HG03103 (cell line): ENCODE measurements around the gene FOXJ1.

Experiments used
- ATAC-seq: cut with Tn5 transposase; IDR thresholded peaks from one replicate; pipeline ENCODE4 v1.9.1; 2021; ENCODE audit warnings: low read depth; ENCODE audit not compliant: unreplicated experiment

The FOXJ1 gene

DNA sequence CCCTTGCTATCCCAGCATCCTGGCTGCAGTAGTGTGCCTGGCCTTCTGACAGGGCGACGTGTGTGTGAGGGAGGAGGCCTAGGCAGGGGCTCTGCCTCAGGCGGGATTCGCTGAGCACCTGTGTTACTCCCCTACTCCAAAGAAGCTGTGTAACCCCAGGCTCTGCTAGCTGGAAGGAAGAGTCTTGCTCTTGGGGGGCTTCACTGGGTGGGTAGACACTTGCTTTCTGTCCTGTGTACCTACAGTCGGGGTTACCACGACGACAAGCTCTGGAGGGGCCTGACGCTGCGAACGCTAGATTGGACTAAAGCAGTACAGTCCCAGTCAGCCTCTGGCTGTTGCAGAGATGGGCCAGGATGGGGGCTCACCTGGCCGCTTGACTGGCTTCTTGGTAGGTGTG lies 47.0 kb downstream of the FOXJ1 start:
- no peak for ATAC-seq

DNA sequence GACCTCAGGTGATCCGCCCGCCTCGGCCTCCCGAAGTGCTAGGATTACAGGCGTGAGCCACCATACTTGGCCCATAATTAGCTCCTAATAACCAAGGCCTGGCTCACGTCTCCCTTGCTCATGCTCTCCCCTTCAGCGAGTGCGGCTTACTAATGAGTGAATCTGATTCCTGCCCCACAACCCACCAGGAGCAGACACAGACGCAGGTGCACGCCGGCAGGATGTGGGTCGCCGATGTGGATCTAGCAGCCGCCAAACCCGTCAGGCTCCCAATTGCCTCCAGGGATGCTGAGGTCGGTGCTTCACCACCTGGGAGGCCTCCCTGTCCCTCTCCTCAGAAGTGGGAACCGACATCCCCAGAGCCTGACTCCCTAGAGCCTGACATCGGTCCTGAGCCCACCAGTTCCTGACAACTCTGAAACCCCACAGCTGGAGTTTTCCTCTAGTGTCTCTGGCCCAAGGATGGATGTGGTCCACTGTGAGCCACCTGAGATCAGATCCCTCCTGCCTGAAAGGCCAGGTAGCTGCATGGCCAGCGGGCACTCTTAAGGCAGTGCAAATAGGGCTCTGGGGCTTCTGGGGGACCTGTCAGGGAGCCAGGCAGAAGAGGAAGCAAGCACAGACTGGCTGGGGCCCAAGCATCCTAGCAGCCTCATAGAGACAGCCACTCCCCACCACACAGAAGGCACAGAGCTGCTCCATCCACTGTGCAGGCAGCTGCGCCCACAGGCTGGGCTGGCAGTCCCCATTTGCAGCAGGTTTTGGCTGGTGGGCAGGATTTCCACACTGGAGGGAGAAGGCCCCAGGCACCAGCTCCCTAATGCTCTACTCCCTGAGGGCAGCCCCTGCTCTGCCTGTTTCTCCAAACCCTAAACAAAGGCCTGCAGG lies 48.3 kb downstream of the FOXJ1 start:
- no peak for ATAC-seq

DNA sequence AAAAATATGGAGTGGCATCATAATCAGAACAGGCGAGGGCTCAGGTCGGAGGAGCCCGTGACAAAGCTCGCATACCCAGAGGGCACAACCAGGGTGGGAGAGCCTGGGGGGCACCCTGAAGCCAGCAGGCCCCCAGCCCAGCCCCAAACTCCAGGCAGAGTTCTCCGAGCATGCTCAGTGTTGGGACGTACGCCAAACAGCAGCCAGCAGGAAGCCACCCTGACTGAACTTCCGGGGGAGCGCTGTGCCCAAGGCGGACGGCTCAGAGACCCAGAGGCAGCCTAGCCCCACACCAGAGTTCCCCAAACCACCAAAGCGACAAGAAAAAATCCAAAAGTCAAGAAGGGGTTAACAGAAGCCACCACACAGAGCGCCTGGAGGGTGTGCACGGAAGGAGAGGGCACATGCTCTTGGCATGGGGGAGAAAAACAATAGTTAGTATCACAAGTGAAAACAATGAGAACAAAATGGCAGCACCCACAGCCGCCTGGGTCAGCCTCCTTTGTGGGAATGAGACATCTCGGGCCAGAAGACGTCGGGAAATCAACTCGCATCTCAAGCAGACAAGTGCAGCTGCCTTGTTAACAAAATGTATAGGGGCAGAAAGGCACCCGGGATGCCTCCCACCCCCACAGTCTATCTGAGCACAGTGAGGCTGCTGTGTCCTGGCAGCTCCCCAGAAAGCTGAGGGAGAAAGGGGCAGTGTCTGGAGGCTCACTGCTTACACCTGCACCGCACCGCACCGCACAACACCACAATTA lies 49.3 kb downstream of the FOXJ1 start:
- no peak for ATAC-seq

DNA sequence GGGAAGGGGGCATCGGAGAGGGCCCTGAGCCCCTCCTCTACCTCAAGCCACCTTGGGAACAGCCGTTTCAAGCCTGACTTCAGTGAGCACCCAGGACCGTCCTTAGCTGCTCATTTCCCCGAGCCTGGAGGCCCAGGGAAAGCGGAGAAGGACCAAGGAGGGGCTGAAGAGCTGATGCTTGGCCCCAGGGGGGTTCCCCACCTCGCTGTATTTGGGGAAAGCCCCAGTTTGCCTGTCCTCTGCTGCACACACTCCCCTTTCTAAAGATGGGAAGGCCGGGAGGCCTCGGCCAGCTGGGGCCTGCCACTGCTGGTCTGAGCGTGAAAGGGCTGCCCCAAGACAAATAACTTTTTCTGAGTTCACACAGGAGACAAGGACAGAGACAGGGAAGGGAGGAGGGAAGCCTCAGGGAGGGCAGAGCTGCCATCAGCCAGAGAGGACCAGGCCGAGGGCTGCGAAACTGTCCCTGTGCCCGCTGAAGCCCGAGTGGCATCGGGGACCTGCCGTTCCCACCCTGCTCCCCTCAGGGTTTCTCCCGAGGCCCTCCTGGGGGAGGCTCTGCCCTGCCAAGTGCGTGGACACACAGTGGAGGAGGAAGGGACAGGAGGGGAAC lies 50.4 kb downstream of the FOXJ1 start:
- ATAC-seq, result no peak

DNA sequence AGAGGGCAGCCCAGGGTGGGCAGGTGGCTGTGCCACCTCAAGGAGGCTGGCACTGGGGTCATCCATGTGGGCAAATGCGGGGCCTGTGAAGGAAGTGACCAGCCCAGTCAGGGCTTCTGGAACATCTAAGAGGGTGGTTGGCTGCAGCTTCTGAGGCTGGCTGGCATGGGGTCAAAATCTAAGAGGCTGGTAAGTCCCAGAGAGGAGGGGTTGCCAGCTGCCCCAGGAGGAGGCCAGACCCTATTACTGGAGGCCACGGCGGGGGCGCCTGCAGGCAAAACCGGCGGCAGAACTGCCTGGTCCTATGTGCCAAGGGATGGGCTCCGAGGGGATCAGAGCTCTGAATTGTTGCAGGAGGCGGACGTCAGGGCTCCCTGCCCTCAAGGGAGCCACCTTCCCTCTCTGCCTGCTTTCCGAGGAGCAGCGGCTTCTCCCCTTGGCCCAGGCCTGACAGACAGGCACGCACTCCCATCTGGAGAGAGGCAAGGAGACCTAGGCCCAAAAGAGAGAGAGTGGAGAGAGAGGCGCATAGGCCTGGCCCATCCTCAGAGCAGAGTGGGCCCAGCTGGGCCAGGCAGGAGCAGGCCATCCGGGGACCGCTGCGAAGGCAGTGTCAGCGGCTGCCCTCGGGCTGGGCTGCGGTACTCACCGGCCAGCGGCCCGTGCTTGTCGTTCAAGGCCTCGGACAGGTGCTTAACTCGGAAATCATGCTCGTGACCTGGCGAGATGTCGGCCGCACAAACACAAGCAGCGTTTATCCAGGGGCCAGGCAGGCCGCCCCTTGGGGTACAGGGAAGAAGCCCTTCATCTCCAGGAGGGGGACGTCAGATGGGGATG lies 51.1 kb downstream of the FOXJ1 start:
- ATAC-seq, result no peak

DNA sequence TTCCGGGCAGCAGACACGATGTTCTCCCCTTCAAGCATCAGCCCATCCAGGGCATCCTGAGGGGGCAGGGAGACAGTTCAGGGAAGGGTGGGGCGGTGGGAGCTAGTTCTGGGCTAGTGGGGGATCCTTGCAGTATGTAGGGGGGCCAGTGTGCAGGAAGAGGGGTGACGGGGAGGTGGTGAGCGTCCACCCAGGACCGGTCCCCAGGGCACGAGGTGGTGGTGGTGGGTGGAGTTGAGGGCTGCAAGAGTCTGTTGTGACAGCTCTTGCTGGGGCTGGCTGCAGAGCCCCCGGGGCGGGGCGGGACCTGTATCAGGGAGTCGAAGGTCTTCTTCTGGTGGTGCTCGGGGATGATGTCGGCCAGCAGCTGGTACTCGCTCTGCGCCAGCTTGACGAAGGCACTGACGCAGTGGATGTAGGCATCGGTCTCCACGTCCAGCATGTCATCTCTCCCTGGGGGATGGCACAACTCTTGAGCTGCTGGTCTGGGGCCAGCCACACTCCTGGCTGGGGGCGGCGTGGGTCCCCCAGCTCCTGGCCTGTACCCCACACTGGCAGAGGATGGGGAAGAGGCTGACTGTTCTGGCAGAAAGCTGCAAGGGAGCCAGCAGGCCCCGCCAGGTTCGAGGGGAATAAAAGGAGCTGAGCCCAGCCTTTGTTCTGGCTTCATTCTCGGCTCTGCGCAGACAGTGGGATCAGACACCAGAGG lies 52.0 kb downstream of the FOXJ1 start:
- no peak for ATAC-seq

DNA sequence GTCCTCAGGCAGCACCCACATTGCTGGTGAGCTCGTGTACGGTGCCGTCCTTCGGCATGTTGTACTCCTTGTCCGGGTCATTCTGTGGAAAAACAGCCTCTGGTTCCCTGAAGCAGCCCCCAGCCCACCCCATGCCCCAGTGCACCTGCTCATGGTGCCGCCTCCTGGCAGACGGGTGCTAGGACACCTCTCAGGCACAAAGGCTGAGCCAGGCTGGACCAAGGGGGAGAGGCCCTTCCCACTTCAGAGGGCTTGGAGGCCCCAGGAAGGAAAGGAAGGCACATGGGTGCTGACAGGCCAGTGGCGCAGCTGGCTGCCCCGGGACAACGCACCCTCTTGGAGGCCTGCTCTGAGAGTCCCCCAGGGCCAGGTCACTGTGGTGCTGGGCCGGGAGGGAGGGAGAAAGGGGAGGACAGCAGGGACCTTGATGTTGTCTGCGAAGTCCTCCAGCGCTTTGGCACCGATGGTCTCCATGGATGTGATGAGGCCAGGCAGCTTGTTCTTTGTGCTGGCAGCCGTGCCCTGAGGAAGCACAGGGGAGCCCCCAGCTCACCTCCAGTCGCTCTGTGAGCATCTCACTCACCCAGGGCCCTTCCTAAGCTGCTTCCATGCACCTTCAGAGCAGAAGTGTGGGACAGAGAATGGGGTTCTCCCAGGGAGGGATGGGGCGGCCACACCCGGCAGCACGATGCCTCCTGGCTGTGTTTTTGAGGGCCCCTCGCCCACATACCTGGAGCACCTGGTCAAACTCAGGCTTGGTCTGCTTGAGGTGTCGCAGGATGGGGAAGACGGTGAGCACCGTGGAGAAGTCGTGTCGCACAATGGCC lies 52.8 kb downstream of the FOXJ1 start:
- no peak for ATAC-seq

DNA sequence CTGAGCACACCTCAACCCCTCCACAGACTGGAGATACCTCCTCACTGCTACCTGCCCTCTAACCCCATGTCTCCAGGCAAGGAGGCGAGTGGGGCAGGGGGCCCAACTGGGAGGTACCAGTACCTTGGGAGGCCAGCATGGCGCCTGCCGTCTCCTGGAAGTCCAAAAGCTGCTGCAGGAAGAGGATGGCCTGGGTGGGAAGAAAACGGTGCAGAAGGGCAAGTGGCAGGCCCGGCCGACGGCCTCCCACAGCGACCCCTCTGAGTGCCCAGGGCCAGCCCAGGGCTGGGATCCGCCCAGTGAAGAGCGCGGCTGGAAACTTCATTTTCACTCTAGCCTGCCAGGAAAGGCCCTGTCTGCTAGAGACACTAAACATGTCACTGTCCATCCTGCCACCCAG lies 53.5 kb downstream of the FOXJ1 start:
- ATAC-seq, result no peak

DNA sequence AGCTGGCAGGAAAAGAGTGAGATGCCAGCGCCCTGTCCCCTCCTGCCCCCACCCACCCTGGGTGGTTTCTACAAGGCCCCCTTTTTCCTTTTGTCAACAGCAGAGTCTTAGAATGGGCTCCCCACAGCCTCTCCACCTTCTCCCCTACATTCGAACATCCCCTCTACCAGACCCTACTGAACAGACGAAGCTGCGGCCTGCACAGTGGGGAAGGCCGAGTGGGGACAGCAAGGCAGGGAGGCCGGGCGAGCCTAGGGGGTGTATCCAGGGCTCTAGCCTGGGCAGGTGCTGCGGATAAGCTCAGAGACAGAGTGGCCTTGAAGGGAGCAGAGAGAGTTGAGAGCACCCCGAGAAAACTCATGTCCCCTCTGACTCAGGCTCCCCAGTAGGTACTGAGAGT lies 54.7 kb downstream of the FOXJ1 start:
- no peak for ATAC-seq
